ENCODE measurements around the gene KDM2A.
A peak's percentile ranks its signal among the peaks of the same experiment; 100 is the strongest.

Gene KDM2A

GRCh38 chr11:67271541-67272284 lies 152.7 kb downstream of the KDM2A start:
- H3K14ac ChIP-seq (ENCODE audit: low read length), result no peak overlapping the region
- no peak overlapping the region for H2BK12ac ChIP-seq (ENCODE audit: low read length)
- H2BK5ac ChIP-seq (ENCODE audit: low read length), result peak overlapping the region; percentile 41
- no peak overlapping the region for H2BK120ac ChIP-seq (ENCODE audit: low read depth, low read length)
- H3K9me3 ChIP-seq (replicated peaks in 1 of 2; ENCODE audit: control insufficient read depth in 2 of 2, insufficient read depth in 1 of 2, low read depth in 1 of 2, low read length in 2 of 2), result no peaks in the 10 kb centered on the region
- no peak for DNase-seq (ENCODE audit: low spot score)
- H3K23ac ChIP-seq (ENCODE audit: low read depth, low read length, poor library complexity), result peak overlapping the region; percentile 52
- H2AFZ ChIP-seq (ENCODE audit: low read length), result no peak overlapping the region
- H3K4me3 ChIP-seq (ENCODE audit: low read length in 2 of 2), result no peak overlapping the region
- H3K36me3 ChIP-seq (replicated peaks in 1 of 2; ENCODE audit: control insufficient read depth in 2 of 2, insufficient read depth in 2 of 2, low read length in 2 of 2), result peaks cover 9 to 51% of the 10 kb centered on the region in 2 donors
- H3K9ac ChIP-seq (ENCODE audit: low read depth, low read length, poor library complexity), result peak overlapping the region; percentile 88
- H3K79me1 ChIP-seq (ENCODE audit: low read depth, low read length), result peaks cover 40% of the 10 kb centered on the region
- H3K27ac ChIP-seq (replicated peaks; ENCODE audit: low read length), result no peak overlapping the region
- H3K4me2 ChIP-seq (ENCODE audit: insufficient read depth, low read length, poor library complexity, severe bottlenecking), result no peak overlapping the region
- peak overlapping the region; percentile 38 for H4K91ac ChIP-seq (ENCODE audit: low read depth, low read length, poor library complexity)
- H2BK15ac ChIP-seq (ENCODE audit: low read length), result no peak overlapping the region
- H4K8ac ChIP-seq (ENCODE audit: low read depth, low read length), result no peak overlapping the region
- H2AK5ac ChIP-seq (ENCODE audit: low read depth, low read length), result peak overlapping the region; percentile 66
- no peaks in the 10 kb centered on the region for H3K27me3 ChIP-seq (ENCODE audit: control insufficient read depth in 3 of 3, insufficient read depth in 3 of 3, low read depth in 1 of 3, low read length in 3 of 3)
- peaks cover 26 to 40% of the 10 kb centered on the region in 2 donors for H3K4me1 ChIP-seq (ENCODE audit: control insufficient read depth in 2 of 2, insufficient read depth in 1 of 2, low read depth in 1 of 2, low read length in 2 of 2)
- WGBS, 2 donors (ENCODE audit: extremely low coverage in 2 of 2, insufficient read length in 2 of 2, insufficient replicate concordance in 1 of 2), result no CpG with 5 or more reads among the region's 19 CpGs
- H3K18ac ChIP-seq (ENCODE audit: low read length), result peak overlapping the region; percentile 21
- H3K4ac ChIP-seq (ENCODE audit: low read length), result no peak overlapping the region

- Histone ChIP-seq H3K27me3 (ENCODE audit: control insufficient read depth in 3 of 3, insufficient read depth in 3 of 3, low read depth in 1 of 3, low read length in 3 of 3) (no peaks in the 10 kb centered on the region), H3K4me2 (ENCODE audit: insufficient read depth, low read length, poor library complexity, severe bottlenecking) (no peak overlapping the region), H3K4me1 (ENCODE audit: control insufficient read depth in 2 of 2, insufficient read depth in 1 of 2, low read depth in 1 of 2, low read length in 2 of 2) (peaks cover 27 to 39% of the 10 kb centered on the region in 2 donors), H3K18ac (ENCODE audit: low read length) (no peak overlapping the region), H3K27ac (replicated peaks; ENCODE audit: low read length) (no peak overlapping the region), H2AFZ (ENCODE audit: low read length) (no peak overlapping the region), H3K36me3 (replicated peaks in 1 of 2; ENCODE audit: control insufficient read depth in 2 of 2, insufficient read depth in 2 of 2, low read length in 2 of 2) (peaks cover 9 to 50% of the 10 kb centered on the region in 2 donors), H3K9me3 (replicated peaks in 1 of 2; ENCODE audit: control insufficient read depth in 2 of 2, insufficient read depth in 1 of 2, low read depth in 1 of 2, low read length in 2 of 2) (no peaks in the 10 kb centered on the region), H2AK5ac (ENCODE audit: low read depth, low read length) (no peak overlapping the region), H2BK5ac (ENCODE audit: low read length) (peak overlapping the region; percentile 41), H2BK12ac (ENCODE audit: low read length) (no peak overlapping the region), H3K14ac (ENCODE audit: low read length) (no peak overlapping the region), H4K8ac (ENCODE audit: low read depth, low read length) (no peak overlapping the region), H3K23ac (ENCODE audit: low read depth, low read length, poor library complexity) (peak overlapping the region; percentile 69), H4K91ac (ENCODE audit: low read depth, low read length, poor library complexity) (peak overlapping the region; percentile 38), H3K79me1 (ENCODE audit: low read depth, low read length) (peaks cover 40% of the 10 kb centered on the region), H2BK120ac (ENCODE audit: low read depth, low read length) (no peak overlapping the region), H3K4ac (ENCODE audit: low read length) (no peak overlapping the region), H2BK15ac (ENCODE audit: low read length) (no peak overlapping the region), H3K4me3 (ENCODE audit: low read length in 2 of 2) (no peak overlapping the region), H3K9ac (ENCODE audit: low read depth, low read length, poor library complexity) (peak overlapping the region; percentile 72)
- no peak for DNase-seq (ENCODE audit: low spot score)
- whole genome bisulfite sequencing, 2 donors (ENCODE audit: extremely low coverage in 2 of 2, insufficient read length in 2 of 2, insufficient replicate concordance in 1 of 2), result no CpG with 5 or more reads among the region's 23 CpGs
These were observed 153.5 kb downstream of the KDM2A start for GRCh38 chr11:67272327-67273259.

- Histone ChIP-seq H3K4me2 (ENCODE audit: insufficient read depth, low read length, poor library complexity, severe bottlenecking) (no peak overlapping the region), H3K27me3 (ENCODE audit: control insufficient read depth in 3 of 3, insufficient read depth in 3 of 3, low read depth in 1 of 3, low read length in 3 of 3) (no peaks in the 10 kb centered on the region), H4K91ac (ENCODE audit: low read depth, low read length, poor library complexity) (peak overlapping the region; percentile 59), H3K9me3 (replicated peaks in 1 of 2; ENCODE audit: control insufficient read depth in 2 of 2, insufficient read depth in 1 of 2, low read depth in 1 of 2, low read length in 2 of 2) (no peaks in the 10 kb centered on the region), H3K23ac (ENCODE audit: low read depth, low read length, poor library complexity) (no peak overlapping the region), H2BK15ac (ENCODE audit: low read length) (no peak overlapping the region), H3K27ac (replicated peaks; ENCODE audit: low read length) (no peak overlapping the region), H2AK5ac (ENCODE audit: low read depth, low read length) (no peak overlapping the region), H3K9ac (ENCODE audit: low read depth, low read length, poor library complexity) (peak overlapping the region; percentile 66), H3K18ac (ENCODE audit: low read length) (no peak overlapping the region), H3K79me1 (ENCODE audit: low read depth, low read length) (peaks cover 33% of the 10 kb centered on the region), H3K14ac (ENCODE audit: low read length) (no peak overlapping the region), H2BK120ac (ENCODE audit: low read depth, low read length) (no peak overlapping the region), H3K4me1 (ENCODE audit: control insufficient read depth in 2 of 2, insufficient read depth in 1 of 2, low read depth in 1 of 2, low read length in 2 of 2) (peaks cover 30 to 37% of the 10 kb centered on the region in 2 donors), H3K4ac (ENCODE audit: low read length) (no peak overlapping the region), H3K4me3 (ENCODE audit: low read length in 2 of 2) (no peak overlapping the region), H3K36me3 (replicated peaks in 1 of 2; ENCODE audit: control insufficient read depth in 2 of 2, insufficient read depth in 2 of 2, low read length in 2 of 2) (peaks cover 5 to 42% of the 10 kb centered on the region in 2 donors), H2BK5ac (ENCODE audit: low read length) (no peak overlapping the region), H2AFZ (ENCODE audit: low read length) (no peak overlapping the region), H4K8ac (ENCODE audit: low read depth, low read length) (no peak overlapping the region), H2BK12ac (ENCODE audit: low read length) (no peak overlapping the region)
- DNase-seq (ENCODE audit: low spot score), result no peak
- no CpG with 5 or more reads among the region's 14 CpGs for WGBS, 2 donors (ENCODE audit: extremely low coverage in 2 of 2, insufficient read length in 2 of 2, insufficient replicate concordance in 1 of 2)
These were observed 154.4 kb downstream of the KDM2A start for GRCh38 chr11:67273260-67273990.
